CD4-positive, alpha-beta T cell treated with Interleukin-15 for 4 hours (primary cell): ENCODE measurements around the gene ARPP21.
"Not testable (repeated sequence)": the region's sequence is repeated elsewhere in the genome, so short reads cannot be mapped to it uniquely, and the experiment has no call there.

Experiments
- DNase-seq: peaks from one replicate; pipeline ENCODE4 v3.0.0-alpha.2; 2020; ENCODE audit warnings: low spot score

Gene ARPP21

DNA sequence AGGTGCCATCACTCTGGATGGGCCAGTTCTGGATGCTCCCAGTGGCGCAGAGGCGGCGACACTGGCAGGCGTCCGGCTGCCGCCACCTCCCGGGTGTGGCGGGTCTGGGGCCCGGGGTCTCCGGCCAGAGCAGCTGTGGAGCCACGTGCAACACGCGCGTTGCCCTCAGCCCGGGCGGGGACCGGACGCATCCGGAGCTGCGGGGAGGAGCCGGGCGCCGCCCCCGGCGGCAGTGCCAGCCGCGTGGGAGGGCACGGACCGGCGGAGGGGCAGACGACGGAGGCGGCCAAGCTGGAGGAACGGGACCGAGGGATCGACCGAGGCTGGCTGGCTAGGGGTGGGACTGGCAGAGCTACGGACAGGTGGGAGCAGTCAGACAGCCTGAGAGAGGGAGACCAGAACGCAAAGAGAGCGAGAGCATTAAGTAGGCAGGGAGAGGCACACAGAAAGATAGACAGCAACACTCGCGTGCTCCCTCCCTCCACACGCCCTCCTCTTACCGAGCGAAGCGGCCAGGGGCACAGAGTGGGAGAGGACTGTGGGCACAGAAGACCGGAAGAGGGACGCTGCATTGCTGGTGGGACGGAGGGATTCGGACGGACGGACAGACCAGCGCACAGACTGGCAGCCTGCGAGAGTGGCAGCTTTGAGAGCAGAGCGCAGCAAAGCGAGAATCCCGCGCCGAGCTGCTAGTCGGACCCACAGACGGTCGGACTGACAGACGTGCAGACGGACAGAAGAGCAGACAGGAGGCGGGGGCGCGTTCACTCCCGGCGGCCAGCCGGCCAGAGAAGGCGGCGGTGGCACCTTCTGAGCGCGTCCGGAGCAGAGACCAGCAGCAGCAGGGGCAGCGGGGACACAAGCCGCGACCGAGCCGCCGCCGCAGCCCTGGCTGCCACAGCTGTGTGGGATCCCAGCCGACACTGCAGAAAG lies at the start of gene ARPP21:
Gene ARPP21 (plus strand): TSS at position 272 of the 933 bp plus-strand sequence. CDS start 42,227 bp downstream, outside the sequence.
- no peak for DNase-seq

DNA sequence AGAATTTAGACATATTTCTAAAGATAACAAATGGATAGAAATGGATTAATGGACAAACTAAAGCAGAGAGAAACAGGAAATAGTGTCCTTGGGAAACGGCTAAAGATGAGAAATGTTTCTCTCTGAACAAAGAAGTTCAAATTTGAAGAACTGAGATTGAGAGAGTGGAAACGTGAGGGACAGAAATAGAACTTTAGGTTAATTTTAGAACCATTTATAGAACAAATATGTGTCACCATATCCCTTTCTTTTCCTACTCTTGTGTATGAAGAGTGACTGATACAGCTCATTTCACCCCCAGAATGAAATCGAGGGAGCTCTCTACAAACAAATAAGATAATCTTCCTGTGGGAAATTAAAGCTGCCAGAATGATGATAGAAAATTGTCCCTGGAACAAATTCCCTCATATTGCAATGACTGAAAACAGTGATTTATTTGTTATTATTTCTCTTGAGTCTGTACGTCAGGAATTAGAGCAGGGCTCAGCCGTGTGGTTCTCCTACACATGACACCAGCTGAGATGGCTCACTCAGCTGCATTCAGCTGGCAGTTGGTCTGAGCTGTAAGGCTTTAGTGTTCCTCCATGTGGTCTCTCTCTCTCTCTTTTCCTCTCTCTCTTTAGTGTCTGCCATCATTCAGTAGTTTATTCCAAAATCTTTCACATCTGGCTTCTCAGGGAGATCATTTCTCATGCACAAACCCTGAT lies 46.6 kb upstream of the ARPP21 start:
- DNase-seq: no peak

GRCh38 chr3:35594739-35595138 lies 44.6 kb upstream of the ARPP21 start:
- DNase-seq: no peak

GRCh38 chr3:35596335-35596995 lies 42.9 kb upstream of the ARPP21 start:
- no peak for DNase-seq

GRCh38 chr3:35597490-35597889 lies 41.8 kb upstream of the ARPP21 start:
- no peak for DNase-seq

- no peak for DNase-seq
Observed at GRCh38 chr3:35598804-35599203, 40.5 kb upstream of the ARPP21 start.

GRCh38 chr3:35601959-35602358 lies 37.4 kb upstream of the ARPP21 start:
- DNase-seq: no peak

- DNase-seq: no peak
Observed at GRCh38 chr3:35602395-35602936, 36.9 kb upstream of the ARPP21 start.

DNA sequence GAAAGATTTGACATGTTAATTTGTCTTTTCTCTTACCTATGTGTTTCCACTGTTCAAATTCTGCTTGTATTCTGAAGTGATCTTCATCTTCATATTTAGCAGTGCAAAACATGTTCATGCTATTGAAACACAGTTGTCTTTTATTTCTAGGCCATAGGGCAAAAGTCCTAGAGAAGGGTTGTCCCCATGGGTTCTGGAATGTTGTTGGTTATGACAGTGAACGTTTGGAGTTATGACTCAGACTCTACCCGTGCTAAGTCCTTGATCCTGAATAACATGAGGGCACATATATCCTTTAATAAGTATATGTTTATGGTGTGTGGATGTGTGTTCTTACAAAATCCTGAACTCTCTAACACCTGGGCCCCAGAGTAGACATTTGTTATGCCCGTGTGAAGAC lies 23.0 kb upstream of the ARPP21 start:
- no peak for DNase-seq

GRCh38 chr3:35617370-35617769 lies 22.0 kb upstream of the ARPP21 start:
- DNase-seq: no peak

DNA sequence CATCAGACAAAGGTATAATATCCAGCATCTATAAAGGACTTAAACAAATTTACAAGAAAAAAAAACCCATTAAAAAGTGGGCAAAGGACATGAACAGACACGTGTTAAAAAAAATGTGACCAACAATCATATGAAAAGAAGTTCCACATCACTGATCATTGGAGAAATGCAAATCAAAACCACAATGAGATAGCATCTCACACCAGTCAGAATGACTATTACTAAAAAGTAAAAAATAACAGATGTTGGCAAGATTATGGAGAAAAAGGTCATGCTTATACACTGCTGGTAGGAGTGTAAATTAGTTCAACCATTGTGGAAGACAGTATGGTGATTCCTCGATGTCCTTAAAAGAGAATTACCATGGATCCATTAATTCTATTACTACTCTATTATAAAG lies 19.1 kb upstream of the ARPP21 start:
- not testable (repeated sequence) for DNase-seq

GRCh38 chr3:35624698-35625097 lies 14.6 kb upstream of the ARPP21 start:
- no peak for DNase-seq

DNA sequence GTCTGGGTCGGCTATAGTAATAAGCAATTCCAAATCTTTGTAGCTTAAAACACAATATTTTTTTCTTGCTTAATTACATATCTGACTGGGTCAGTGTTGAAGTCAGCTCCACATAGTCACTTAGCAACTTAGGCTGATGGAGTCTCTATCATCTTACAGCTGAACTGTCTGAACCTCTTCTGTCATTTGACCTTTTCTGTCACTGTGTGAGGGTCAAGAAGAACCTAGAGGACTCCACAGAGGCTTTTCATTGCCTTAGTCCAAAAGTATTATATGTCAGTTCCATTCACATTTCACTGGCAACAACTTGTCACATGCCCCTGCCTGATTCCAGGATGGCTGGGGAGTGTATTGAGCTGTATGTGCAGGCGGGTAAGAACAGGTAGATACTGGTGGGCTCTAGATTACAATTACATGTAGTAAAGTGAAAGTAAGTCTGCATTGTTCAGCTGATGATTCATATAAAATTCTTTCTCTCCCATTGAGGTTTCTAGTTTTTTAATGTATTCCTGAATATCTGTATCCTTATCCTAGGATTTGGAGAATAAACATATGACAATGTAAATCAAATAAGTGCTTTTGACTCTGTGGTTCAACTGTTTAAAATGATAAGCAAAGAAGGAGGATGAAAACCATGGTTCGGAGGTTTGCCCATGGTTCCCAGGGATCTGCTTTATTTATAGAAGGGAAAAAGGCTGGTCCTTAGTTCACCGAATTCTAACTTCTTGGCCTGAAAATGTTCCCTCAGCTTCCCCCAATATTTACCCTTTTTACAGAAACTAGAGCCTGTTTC lies 5.8 kb upstream of the ARPP21 start:
- no peak for DNase-seq

DNA sequence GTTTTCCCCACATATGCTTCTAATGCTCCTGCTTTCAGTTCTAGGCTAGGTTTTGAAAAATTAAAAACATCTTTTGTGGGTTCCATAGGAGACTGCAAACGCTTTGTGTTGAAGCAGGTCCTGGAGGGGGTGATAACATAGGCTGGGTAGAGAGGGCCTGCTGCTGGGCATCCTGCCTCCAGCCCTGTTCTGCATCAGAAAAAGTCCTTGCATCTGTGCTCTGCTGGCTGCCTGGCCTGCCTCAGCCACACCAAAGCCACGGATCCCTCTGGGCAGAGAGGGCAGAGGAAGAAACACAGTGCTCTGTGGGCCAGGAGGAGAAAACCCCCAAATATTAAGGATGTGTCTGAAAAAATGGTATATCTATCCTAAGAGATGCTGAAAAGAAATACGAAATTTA lies 3.9 kb upstream of the ARPP21 start:
- no peak for DNase-seq

DNA sequence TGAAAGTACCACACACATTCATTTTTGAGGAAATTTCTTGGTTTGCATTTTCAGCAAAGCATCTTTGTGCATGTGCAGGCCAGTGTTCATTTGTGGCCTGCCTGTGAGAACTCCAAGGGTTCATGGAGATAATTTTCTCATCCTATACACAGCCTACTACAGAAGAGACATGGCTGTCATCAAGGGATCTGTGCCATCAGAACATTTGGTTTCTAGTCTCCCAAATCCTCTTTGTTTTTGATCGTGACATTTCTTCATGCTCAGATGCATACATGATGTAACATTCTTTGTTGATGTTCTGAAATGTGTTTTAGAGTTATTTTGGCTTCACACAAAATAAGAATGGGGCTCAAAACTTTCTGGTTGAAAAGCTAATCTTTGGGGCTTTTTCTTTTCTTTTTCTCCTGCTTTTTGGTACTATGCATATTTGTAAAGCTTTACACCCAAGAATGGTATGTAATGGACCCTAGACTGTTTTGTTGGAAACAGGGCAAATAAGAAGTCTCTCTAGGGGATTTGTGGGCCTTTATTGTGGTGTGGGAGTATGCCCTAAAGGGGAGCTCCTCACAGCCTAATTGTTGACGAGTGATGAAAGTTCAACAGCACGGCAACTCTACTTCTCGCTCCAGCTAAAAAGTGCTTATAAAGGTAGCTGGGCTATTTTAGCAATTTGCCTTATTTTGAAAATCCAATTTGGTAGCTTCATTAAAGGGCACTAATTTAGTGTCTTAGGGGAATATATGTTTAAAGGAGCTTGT lies 3.2 kb upstream of the ARPP21 start:
- no peak for DNase-seq

DNA sequence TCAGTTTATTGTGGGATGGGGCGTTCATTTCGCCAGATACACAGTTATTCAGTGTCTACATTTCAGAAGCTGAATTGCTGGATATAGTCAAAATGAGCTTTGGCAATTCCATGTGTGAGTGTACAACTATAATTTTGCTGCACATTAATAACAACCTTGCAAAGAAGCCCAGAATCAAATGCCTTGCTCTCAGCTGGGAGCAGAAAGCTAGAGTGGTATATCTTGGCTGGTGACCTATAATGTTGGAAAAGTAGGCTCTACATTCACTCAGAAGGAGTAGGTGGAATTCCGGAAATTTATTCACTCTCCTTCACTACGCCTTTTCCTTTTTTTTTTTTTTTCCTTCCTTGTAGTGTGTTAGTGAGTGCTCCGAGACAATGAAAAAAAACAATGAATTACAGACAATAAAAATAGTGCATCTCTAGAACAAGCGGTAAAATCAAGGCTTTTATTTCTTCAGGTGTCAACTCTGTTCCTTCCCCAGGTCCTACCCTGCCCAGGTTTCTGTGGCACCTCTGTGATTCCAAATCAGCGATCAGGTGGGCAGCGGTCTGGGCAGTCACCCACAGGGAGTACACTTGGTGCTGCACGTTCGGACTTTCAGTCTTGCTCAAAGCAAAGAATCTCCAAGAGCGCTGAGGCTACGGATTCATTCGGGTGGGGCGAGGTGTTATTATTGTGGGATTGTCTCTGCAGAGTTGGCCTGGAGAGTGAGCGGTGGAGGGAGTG lies 910 bp upstream of the ARPP21 start:
- DNase-seq: no peak

DNA sequence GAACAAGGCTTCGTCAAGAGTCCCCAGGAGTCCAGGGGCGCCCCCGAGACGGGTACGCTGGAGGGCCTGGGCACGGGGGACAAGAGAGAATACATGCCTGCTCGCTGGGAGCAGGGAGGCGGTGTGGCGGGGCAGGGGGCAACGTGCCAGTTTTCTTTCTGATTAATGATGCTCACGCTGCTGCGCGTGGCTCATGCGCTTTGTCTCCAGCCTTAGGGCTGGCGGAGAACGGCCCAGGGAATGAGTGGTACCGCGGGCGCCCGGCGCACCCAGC lies 408 bp upstream of the ARPP21 start:
- no peak for DNase-seq

GRCh38 chr3:35640190-35641165 lies 1.2 kb downstream of the ARPP21 start:
- DNase-seq: no peak

DNA sequence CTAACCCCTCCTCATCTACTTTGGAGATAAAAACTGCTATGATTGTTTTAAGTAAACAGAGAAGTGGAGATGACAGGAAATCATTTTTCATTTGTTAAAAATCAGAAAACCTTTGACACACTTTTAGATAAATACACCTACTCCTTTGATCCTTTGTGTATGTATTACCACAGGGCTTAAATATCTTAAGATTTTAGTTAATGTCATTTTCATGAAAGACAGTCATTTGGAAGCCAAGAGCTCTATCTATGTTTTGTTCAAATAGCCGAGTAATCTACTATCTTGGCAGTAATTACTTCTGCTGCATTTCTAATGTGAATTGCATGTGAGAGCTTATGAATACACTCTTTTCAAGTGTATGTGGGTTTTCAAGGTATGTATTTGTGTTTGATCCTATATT lies 2.0 kb downstream of the ARPP21 start:
- DNase-seq: no peak
